GM18519 (cell line): ENCODE data around the gene MRPS15.
"Not testable (repeated sequence)": the region's sequence is repeated elsewhere in the genome, so short reads cannot be mapped to it uniquely, and the experiment has no call there.

Experiments used
- ATAC-seq: cut with Tn5 transposase; IDR thresholded peaks from one replicate; pipeline ENCODE4 v1.9.1; 2021; ENCODE audit warnings: mild to moderate bottlenecking, moderate library complexity; ENCODE audit not compliant: unreplicated experiment, low FRiP score

Gene MRPS15

GRCh38 chr1:36463803-36464604, at the start of gene MRPS15:
MRPS15 (minus strand) TSS chr1:36464384; CDS start chr1:36464275, 109 bp downstream.
- peak; percentile 68 for ATAC-seq

- no peak for ATAC-seq
These were observed 48.7 kb upstream of the MRPS15 start for GRCh38 chr1:36512842-36513241.

- ATAC-seq = no peak
These were observed 47.9 kb upstream of the MRPS15 start for GRCh38 chr1:36511804-36512798.

- ATAC-seq = not testable (repeated sequence)
These were observed 47.0 kb upstream of the MRPS15 start for GRCh38 chr1:36511220-36511619.

GRCh38 chr1:36510418-36510817, 46.2 kb upstream of the MRPS15 start:
- ATAC-seq = no peak

GRCh38 chr1:36508257-36508656, 44.1 kb upstream of the MRPS15 start:
- ATAC-seq = no peak

- no peak for ATAC-seq
These were observed 42.2 kb upstream of the MRPS15 start for GRCh38 chr1:36506276-36506920.

GRCh38 chr1:36503733-36504132, 39.5 kb upstream of the MRPS15 start:
- no peak for ATAC-seq

- no peak for ATAC-seq
These were observed 39.0 kb upstream of the MRPS15 start for GRCh38 chr1:36503159-36503558.

- ATAC-seq = no peak
These were observed 38.4 kb upstream of the MRPS15 start for GRCh38 chr1:36502616-36503015.

- ATAC-seq = not testable (repeated sequence)
These were observed 37.7 kb upstream of the MRPS15 start for GRCh38 chr1:36501911-36502310.

GRCh38 chr1:36497207-36497606, 33.0 kb upstream of the MRPS15 start:
- ATAC-seq = no peak

GRCh38 chr1:36494971-36495370, 30.8 kb upstream of the MRPS15 start:
- no peak for ATAC-seq

- ATAC-seq = no peak
These were observed 29.3 kb upstream of the MRPS15 start for GRCh38 chr1:36493524-36493923.

- ATAC-seq = no peak
These were observed 28.3 kb upstream of the MRPS15 start for GRCh38 chr1:36492491-36492890.

GRCh38 chr1:36489258-36490051, 25.3 kb upstream of the MRPS15 start:
- ATAC-seq = not testable (repeated sequence)

GRCh38 chr1:36487906-36488305, 23.7 kb upstream of the MRPS15 start:
- no peak for ATAC-seq

GRCh38 chr1:36487336-36487725, 23.1 kb upstream of the MRPS15 start:
- ATAC-seq = not testable (repeated sequence)

GRCh38 chr1:36486439-36487335, 22.5 kb upstream of the MRPS15 start:
- ATAC-seq = no peak
